ENCODE data around the gene SPOUT1.
"Not testable (repeated sequence)": the region's sequence is repeated elsewhere in the genome, so short reads cannot be mapped to it uniquely, and the experiment has no call there.

SPOUT1 gene

DNA sequence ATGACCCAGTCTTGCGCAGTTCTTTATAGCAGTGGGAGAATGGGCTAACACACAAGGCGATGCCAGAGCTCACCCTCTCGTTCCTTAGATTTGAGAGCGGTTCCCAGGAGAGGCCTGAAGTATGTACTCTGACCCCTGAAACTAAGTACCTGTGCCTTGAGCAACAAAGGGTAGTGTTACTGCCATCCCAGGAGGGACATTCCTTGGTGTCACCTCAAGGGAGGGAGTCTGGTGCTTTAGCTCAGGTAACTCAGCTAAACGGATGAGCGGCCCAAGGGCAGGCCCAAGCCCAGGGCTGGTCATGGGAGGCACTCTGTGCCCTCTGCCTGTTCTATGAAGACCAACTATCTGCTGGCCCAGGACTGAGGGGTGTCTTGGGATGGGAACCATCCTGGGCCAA, 31.9 kb upstream of the SPOUT1 start:
- Histone ChIP-seq H3K4me2 (ENCODE audit: insufficient read depth, low read length) (no peak overlapping the region), H3K9ac (ENCODE audit: low read depth, low read length) (no peak overlapping the region), H4K20me1 (ENCODE audit: insufficient read depth, low read length) (no peaks in the 10 kb centered on the region), H3K4me3 (ENCODE audit: low read depth in 1 of 2, low read length in 2 of 2) (no peak overlapping the region), H3K4me1 (ENCODE audit: insufficient read depth, low read length) (0 out of 2 replicates have a peak, but pooled peaks cover 2% of the 10 kb centered on the region), H2AFZ (ENCODE audit: low read depth, low read length) (no peak overlapping the region), H3K27me3 (ENCODE audit: insufficient read depth, low read length, poor library complexity) (no peaks in the 10 kb centered on the region), H3K79me2 (ENCODE audit: insufficient read depth, low read length) (no peaks in the 10 kb centered on the region), H3K9me3 (ENCODE audit: insufficient read depth, low read length, severe bottlenecking) (no peaks in the 10 kb centered on the region), H3K27ac (ENCODE audit: low read length) (no peak overlapping the region), H3K36me3 (ENCODE audit: insufficient read depth, low read length) (no peaks in the 10 kb centered on the region)
- ATAC-seq (ENCODE audit: insufficient read depth, low read depth): no peak
- TF ChIP-seq, protein P1, sequence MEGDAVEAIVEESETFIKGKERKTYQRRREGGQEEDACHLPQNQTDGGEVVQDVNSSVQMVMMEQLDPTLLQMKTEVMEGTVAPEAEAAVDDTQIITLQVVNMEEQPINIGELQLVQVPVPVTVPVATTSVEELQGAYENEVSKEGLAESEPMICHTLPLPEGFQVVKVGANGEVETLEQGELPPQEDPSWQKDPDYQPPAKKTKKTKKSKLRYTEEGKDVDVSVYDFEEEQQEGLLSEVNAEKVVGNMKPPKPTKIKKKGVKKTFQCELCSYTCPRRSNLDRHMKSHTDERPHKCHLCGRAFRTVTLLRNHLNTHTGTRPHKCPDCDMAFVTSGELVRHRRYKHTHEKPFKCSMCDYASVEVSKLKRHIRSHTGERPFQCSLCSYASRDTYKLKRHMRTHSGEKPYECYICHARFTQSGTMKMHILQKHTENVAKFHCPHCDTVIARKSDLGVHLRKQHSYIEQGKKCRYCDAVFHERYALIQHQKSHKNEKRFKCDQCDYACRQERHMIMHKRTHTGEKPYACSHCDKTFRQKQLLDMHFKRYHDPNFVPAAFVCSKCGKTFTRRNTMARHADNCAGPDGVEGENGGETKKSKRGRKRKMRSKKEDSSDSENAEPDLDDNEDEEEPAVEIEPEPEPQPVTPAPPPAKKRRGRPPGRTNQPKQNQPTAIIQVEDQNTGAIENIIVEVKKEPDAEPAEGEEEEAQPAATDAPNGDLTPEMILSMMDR (IDR thresholded peaks at IDR 0.05; ENCODE audit: borderline replicate concordance, extremely low read depth, low read length, poor library complexity, severe bottlenecking): no peak
- no peak for TF ChIP-seq EZH2 (IDR thresholded peaks at IDR 0.05; ENCODE audit: borderline replicate concordance, low read depth, low read length, severe bottlenecking)
- no peak for DNase-seq

DNA sequence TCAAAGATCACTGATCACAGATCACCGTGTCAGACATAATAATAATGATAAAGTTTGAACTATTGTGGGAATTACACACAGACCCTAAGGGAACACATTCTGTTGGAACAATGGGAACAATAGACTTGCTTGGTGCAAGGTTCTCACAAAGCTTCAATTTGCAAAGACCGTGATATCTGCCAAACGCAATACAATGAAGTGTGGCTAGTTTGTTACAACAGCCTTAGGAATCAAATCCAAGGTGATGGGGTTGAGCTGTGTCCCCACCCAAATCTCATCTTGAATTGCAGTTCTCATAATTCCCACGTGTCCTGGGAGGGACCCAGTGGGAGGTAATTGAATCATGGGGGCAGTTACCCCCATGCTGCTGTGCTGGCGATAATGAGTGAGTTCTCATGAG, 31.3 kb upstream of the SPOUT1 start:
- Histone ChIP-seq H3K4me1 (ENCODE audit: insufficient read depth, low read length) (0 out of 2 replicates have a peak, but pooled peaks cover 2% of the 10 kb centered on the region), H3K9me3 (ENCODE audit: insufficient read depth, low read length, severe bottlenecking) (no peaks in the 10 kb centered on the region), H4K20me1 (ENCODE audit: insufficient read depth, low read length) (no peaks in the 10 kb centered on the region), H3K27ac (ENCODE audit: low read length) (no peak overlapping the region), H3K4me2 (ENCODE audit: insufficient read depth, low read length) (no peak overlapping the region), H3K9ac (ENCODE audit: low read depth, low read length) (no peak overlapping the region), H3K4me3 (ENCODE audit: low read depth in 1 of 2, low read length in 2 of 2) (no peak overlapping the region), H3K79me2 (ENCODE audit: insufficient read depth, low read length) (no peaks in the 10 kb centered on the region), H3K36me3 (ENCODE audit: insufficient read depth, low read length) (no peaks in the 10 kb centered on the region), H2AFZ (ENCODE audit: low read depth, low read length) (no peak overlapping the region), H3K27me3 (ENCODE audit: insufficient read depth, low read length, poor library complexity) (no peaks in the 10 kb centered on the region)
- no peak for TF ChIP-seq EZH2 (IDR thresholded peaks at IDR 0.05; ENCODE audit: borderline replicate concordance, low read depth, low read length, severe bottlenecking)
- TF ChIP-seq, protein P1 (IDR thresholded peaks at IDR 0.05; ENCODE audit: borderline replicate concordance, extremely low read depth, low read length, poor library complexity, severe bottlenecking): no peak
- ATAC-seq (ENCODE audit: insufficient read depth, low read depth): no peak
- no peak for DNase-seq

DNA sequence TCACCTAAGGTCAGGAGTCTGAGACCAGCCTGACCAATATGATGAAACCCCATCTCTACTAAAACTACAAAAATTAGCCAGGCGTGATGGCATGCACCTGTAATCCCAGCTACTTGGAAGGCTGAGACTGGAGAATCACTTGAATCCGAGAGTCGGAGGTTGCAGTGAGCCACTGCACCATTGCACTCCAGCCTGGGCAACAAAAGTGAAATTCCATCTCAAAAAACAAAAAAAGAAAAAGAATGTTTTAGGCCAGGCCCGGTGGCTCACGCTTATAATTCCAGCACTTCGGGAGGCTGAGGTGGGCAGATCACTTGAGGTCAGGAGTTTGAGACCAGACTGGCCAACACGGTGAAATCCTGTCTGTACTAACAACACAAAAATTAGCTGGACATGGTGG, 28.9 kb upstream of the SPOUT1 start:
- not testable (repeated sequence) for H3K4me1 ChIP-seq (ENCODE audit: insufficient read depth, low read length); ATAC-seq (ENCODE audit: insufficient read depth, low read depth); H4K20me1 ChIP-seq (ENCODE audit: insufficient read depth, low read length); DNase-seq; H3K27ac ChIP-seq (ENCODE audit: low read length); H3K79me2 ChIP-seq (ENCODE audit: insufficient read depth, low read length); H3K27me3 ChIP-seq (ENCODE audit: insufficient read depth, low read length, poor library complexity); H3K36me3 ChIP-seq (ENCODE audit: insufficient read depth, low read length); H3K9me3 ChIP-seq (ENCODE audit: insufficient read depth, low read length, severe bottlenecking); H2AFZ ChIP-seq (ENCODE audit: low read depth, low read length); H3K4me2 ChIP-seq (ENCODE audit: insufficient read depth, low read length); H3K9ac ChIP-seq (ENCODE audit: low read depth, low read length); H3K4me3 ChIP-seq (ENCODE audit: low read depth in 1 of 2, low read length in 2 of 2)

DNA sequence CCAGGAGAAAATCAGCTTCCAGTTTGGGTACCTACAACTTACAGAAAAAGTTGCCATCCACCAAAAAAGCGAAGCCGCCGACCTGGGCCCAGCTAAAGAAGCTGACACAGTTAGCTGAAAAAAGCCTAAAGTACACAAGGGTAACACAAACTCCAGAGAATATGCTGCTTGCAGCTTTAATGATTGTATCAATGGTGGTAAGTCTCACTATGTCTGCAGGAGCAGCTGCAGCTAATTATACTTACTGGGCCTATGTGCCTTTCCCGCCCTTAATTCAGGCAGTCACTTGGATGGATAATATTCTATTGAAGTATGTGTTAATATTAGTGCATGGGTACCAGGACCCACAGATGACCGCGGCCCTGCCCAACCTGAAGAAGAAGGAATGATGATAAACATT, 24.9 kb upstream of the SPOUT1 start:
- not testable (repeated sequence) for ATAC-seq (ENCODE audit: insufficient read depth, low read depth); H4K20me1 ChIP-seq (ENCODE audit: insufficient read depth, low read length); H3K4me1 ChIP-seq (ENCODE audit: insufficient read depth, low read length); H2AFZ ChIP-seq (ENCODE audit: low read depth, low read length); H3K27me3 ChIP-seq (ENCODE audit: insufficient read depth, low read length, poor library complexity); DNase-seq; H3K4me3 ChIP-seq (ENCODE audit: low read depth in 1 of 2, low read length in 2 of 2); H3K36me3 ChIP-seq (ENCODE audit: insufficient read depth, low read length); H3K9ac ChIP-seq (ENCODE audit: low read depth, low read length); H3K9me3 ChIP-seq (ENCODE audit: insufficient read depth, low read length, severe bottlenecking); H3K27ac ChIP-seq (ENCODE audit: low read length); H3K4me2 ChIP-seq (ENCODE audit: insufficient read depth, low read length); H3K79me2 ChIP-seq (ENCODE audit: insufficient read depth, low read length)

DNA sequence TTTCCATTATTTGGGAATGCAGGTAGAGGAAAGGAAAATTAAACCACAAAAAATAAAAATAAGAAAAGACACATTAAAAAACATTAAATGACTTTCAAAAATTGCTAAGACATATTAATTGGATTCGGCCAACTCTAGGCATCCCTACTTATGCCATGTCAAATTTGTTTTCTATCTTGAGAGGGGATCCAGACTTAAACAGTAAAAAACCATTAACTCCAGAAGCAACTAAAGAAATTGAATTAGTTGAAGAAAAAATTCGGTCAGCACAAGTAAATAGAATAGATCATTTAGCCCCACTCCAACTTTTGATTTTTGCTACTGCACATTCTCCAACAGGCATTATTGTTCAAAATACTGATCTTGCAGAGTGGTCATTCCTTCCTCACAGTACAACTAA, 23.1 kb upstream of the SPOUT1 start:
- not testable (repeated sequence) for H4K20me1 ChIP-seq (ENCODE audit: insufficient read depth, low read length); H3K27me3 ChIP-seq (ENCODE audit: insufficient read depth, low read length, poor library complexity); H3K9me3 ChIP-seq (ENCODE audit: insufficient read depth, low read length, severe bottlenecking); H3K79me2 ChIP-seq (ENCODE audit: insufficient read depth, low read length); H3K9ac ChIP-seq (ENCODE audit: low read depth, low read length); DNase-seq; H3K4me3 ChIP-seq (ENCODE audit: low read depth in 1 of 2, low read length in 2 of 2); H3K4me2 ChIP-seq (ENCODE audit: insufficient read depth, low read length); H3K27ac ChIP-seq (ENCODE audit: low read length); H3K4me1 ChIP-seq (ENCODE audit: insufficient read depth, low read length); H3K36me3 ChIP-seq (ENCODE audit: insufficient read depth, low read length); ATAC-seq (ENCODE audit: insufficient read depth, low read depth); H2AFZ ChIP-seq (ENCODE audit: low read depth, low read length)

Measured in DND-41 (cell line).